Stimulated activated CD4-positive, alpha-beta T cell treated with anti-CD3 and anti-CD28 coated beads, Interleukin-1b, Interleukin-23, amount 100 ng/mL, for 4 hours (primary cell): ENCODE data around the gene KHK.
A peak's percentile ranks its signal among the peaks of the same experiment; 100 is the strongest.

Source experiments
- DNase-seq, 2 donors: peaks; one replicate each; pipeline ENCODE4 v3.0.0-alpha.2; 2020; ENCODE audit warnings: low read depth in 2 of 2

KHK gene

DNA sequence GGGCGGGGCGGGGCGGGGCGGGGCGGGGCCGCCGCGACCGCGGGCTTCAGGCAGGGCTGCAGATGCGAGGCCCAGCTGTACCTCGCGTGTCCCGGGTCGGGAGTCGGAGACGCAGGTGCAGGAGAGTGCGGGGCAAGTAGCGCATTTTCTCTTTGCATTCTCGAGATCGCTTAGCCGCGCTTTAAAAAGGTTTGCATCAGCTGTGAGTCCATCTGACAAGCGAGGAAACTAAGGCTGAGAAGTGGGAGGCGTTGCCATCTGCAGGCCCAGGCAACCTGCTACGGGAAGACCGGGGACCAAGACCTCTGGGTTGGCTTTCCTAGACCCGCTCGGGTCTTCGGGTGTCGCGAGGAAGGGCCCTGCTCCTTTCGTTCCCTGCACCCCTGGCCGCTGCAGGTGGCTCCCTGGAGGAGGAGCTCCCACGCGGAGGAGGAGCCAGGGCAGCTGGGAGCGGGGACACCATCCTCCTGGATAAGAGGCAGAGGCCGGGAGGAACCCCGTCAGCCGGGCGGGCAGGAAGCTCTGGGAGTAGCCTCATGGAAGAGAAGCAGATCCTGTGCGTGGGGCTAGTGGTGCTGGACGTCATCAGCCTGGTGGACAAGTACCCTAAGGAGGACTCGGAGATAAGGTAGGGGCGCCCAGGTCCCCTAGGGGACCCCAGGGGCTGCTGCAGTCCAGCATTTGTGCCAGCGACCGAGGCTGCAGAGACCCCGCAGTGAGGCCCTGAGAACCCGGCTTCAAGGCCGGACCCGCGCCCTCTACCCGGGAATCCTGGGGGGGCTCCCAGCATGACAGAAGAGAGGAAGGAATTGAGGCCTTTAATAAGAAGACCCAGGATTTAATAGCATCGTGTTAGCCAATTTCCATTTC, at the start of gene KHK:
TSS of gene KHK (plus strand) at position 49 of the 870 bp plus-strand sequence. CDS start at position 537, 488 bp downstream.
- no peak for DNase-seq

DNA sequence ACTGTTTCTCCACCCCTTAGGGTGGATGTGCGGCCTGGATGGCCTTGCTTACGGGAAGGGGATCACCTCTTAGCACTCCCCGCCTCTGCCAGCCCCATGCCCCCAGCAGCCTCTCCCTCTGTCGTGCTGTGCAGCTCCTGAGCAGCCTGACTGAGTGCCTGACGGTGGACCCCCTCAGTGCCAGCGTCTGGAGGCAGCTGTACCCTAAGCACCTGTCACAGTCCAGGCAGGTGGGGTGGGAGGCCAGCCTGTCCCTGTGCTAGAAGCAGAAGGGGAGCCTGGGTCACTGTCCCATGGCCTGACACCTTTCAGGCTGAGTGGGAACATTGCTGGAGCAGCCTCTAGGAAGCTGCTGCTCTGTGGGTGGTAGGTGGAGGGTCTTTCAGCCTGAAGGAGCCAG, 48.6 kb upstream of the KHK start:
- no peak for DNase-seq

DNA sequence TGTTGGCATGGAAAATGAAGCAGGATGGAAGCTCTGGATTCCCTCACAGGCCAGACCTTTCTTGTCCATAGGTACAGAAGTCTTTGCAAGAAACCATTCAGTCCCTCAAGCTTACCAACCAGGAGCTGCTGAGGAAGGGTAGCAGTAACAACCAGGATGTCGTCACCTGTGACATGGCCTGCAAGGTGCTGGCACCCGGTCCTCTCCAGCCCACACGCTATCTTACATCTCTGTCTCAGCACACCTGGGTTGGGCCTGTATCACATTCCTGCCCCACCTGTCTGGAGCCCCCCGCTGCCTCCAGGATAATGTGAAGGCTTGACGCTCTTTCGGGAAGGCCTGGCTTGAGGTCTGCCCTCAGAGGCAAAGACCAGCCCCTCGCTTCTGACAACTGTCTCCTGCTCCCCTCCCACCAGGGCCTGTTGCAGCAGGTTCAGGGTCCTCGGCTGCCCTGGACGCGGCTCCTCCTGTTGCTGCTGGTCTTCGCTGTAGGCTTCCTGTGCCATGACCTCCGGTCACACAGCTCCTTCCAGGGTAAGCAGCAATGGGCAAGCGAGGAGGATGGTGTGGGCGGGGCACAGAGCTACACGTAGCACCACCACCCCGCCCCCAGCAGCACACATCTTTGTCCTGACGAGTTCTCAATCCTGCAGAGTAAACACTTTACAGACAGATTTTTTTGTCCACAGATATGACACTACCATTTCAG, 47.8 kb upstream of the KHK start:
- DNase-seq = no peak

DNA sequence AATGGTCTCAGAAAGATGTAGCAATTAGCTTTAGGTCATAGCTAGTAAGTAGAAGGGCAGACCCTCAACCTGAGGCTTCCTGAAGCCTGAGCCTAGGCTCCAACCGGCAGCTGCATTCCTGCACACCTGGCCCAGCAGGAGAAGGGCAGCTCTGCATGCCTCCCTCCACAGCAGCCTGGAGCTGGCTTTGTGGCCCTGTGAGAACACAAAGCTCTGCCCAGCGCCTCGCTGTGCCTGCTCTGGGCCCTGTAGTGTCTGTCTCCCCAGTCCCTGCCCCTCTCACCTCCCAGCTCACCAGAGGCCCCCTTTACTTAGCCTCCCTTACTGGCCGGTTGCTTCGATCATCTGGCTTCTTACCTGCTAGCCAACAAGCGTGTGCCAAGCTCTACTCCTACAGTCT, 47.1 kb upstream of the KHK start:
- no peak for DNase-seq

DNA sequence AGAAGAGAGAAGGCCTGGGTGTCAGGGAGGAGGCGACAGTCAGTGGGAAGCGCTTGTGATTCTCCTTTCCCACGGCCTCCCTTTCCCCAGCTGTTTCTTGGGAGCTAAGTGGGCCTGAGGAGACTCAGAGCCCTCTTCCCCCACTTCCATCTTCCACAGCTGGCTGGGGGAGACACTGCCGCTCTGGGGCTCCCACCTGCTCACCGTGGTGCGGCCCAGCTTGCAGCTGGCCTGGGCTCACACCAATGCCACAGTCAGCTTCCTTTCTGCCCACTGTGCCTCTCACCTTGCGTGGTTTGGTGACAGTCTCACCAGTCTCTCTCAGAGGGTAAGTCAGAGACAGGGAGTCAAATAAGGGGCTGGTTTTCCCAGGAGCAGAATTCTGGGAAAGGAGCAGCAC, 46.7 kb upstream of the KHK start:
- no peak for DNase-seq

DNA sequence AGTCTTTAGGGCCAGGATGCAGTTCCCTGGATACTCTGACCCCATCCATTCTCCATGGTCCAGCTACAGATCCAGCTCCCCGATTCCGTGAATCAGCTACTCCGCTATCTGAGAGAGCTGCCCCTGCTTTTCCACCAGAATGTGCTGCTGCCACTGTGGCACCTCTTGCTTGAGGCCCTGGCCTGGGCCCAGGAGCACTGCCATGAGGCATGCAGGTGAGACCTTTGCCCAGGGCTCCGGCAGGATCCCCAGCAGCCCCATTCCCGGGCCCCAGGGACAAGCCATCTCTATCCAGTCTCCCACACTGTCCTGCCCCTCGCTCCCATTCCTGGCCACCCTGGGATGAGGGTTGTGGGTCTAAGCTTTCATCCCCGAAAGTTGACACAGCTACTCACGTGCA, 46.3 kb upstream of the KHK start:
- DNase-seq = no peak

DNA sequence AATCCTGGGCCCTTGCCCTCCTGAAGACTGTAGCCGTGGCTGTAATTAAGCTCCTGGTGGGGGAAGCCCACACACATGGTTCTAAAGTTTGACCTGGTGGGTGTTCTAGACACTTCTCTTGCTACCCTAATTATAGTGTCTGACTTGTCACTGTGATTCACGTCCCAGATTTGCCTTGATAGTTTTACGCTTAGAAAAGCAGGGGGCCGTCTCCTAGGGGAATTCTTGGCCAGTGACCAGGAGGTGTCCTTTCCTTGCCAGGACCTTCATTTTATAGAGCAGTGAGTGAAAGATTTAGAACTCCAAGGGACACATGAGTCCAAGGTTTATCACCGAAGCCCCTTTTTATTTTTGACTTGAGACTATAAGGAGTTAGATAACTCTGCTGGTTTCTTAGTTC, 44.8 kb upstream of the KHK start:
- no peak for DNase-seq

DNA sequence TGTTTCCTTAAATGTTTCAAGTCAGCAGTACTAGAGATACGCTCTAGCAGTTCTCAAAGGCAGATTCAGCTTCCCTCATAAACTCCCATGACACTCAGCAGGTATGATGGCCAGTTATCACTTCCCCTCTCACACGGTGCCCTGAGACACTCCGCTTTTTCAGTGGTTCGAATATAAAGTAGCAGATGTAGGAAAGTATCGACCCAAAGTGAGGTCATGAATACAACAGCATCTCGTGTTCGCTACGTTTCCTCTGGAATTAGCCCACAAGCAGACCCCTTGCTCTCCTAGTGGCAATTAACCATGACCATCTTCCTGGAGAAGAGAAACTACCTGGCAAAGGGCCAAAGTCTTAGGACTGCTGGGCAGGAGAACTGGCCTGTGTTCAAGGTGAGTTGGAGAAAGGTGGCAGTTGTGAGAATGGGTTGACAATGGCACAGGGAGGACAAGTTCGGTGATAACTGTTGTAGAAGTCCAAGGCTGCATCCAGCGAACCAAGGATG, 44.4 kb upstream of the KHK start:
- no peak for DNase-seq

DNA sequence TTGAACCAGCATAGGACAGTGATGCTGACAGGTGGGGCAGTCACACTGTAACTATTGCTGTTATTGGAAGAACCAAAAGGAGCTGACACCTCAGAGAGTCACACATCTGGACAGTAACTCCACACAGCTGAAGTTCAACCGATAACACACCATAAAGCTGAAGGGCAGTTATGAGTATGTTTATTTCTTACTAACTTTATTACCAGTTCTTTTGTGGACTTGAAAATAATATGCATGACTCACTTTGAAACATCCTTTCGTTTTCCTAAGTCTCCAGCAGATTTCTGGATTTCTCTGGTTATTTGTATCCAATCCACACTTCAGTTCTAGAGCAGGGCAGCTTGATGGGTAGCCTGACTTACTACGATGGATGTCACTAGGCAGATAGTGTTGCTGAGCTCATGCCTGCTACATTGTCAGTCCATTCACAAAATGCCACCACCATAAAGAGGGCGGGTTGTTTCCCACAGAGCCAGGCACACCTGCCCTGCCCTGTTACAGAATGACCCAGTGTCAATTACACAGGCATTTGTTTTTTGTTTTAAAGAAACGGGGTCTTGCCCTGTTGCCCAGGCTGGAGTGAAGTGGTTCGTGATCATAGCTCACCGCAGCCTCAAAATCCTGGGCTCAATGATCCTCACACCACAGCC, 43.5 kb upstream of the KHK start:
- DNase-seq = no peak

DNA sequence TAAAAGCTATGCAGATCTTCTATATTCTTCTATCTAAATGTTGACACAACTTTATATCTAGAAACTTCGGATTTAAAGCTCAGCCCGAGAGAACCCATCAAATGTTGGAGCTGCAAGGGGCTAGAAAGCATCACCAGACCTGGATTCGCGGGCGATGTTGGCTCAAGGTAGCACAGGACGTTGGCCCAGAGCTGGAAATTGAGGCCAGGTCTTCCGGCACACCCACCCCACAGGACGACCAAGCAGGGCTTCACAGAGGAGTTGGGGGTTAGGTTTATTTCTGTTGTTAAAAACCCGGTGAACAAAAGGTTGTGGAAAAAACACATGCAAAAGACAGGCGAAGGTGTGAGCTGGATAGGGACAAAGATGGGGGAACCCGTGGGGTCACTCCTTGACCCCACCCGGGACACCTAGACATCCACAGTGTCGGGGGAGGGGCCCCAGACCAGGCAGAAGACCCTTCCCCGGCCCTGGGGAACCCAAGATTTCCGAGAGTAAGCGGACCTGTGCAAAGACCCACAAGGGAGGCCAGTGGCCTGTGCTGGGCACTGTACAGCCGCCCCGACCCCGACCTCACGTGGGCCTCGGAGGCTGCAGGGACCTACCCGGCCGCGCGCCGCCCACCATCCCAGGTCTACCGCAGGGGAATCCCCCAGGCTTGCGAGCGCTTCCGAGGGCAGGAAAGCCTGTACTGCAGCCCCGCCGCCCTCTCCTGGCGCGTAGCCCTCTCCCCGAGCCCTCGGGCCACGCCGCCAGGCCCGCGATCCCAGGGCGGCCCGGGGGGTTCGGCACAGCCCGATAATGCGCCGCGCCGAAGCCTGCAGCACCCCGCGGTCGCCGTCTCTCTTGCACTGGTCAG, 36.9 kb upstream of the KHK start:
- DNase-seq = peak; percentile 55 to 65

DNA sequence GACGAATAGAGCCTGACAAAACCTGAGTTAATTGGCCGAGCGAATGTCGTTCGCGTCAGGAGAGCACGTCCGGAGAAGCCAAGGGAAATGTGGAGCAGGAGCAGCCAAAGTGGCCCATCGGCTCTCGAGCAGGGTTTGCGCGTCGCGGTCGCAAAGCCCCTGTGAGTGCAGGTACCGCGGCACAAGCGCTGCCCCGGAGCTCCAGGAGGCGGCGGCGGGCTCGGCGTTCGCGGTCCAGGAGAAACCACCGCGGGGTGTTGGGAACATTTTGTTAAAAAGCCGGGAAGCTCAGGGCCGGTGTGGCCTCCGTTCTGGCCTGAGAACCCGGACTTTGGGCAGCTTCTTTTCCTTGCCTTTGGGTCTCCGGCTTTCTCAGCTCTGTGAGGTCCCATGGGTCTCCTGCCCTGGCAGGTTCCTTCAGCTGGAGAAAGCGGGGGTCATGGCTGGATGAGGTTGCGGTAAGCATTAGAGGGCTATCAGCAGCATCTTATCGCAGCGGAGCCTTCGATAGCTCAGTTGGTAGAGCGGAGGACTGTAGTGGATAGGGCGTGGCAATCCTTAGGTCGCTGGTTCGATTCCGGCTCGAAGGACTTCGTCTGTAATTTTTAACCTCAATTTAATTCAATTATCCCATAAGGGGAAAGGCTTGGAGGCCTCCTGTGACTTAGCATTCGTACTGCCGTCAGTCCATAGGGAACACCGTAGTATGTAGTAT, 36.1 kb upstream of the KHK start:
- DNase-seq = peak; percentile 82 to 95

DNA sequence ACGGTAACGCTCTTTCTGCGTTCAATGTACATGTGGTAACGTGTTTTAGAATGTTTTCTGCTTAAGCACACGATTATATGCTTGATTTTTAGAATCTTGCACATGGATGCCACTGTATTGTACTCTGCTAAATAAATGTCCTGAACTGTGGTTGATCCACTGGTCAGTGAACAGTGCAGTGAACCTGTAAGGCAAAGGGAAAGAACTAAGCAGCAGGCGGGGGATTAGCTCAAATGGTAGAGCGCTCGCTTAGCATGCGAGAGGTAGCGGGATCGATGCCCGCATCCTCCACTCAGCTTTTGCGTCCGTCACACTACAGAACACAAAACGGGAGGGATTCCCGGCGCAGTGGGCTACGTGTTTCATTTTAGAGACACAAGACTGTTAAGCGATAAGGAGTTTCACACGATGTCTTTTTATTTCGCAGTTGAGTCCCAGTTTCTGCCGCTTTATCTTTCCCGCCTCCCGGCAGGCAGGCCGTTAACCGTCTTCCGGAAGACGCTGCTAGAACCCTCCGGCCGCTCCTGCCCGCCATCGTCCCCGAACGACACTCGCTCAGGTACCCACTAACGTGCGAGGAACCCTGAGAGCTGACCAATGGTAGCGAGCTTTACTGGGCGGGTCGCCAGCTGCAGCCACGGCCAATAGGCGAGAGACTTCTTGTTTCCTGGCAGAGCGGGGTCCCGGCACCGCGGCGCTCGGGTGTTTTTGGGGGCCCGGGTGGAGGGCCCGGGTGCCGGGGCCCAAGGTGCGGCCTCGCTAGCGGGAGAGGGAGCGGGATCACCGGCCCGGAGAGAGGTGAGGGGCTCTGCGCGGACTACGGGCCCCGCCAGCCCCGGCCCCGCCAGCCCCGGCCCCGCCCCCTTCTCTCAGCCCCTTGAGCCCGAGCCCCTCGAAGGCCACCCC, 35.3 kb upstream of the KHK start, which contains the start of gene AGBL5:
TSS of gene AGBL5 (plus strand) at position 673 of the 906 bp plus-strand sequence. CDS start 1,291 bp downstream, outside the sequence.
- DNase-seq = peak; percentile 90 to 93

DNA sequence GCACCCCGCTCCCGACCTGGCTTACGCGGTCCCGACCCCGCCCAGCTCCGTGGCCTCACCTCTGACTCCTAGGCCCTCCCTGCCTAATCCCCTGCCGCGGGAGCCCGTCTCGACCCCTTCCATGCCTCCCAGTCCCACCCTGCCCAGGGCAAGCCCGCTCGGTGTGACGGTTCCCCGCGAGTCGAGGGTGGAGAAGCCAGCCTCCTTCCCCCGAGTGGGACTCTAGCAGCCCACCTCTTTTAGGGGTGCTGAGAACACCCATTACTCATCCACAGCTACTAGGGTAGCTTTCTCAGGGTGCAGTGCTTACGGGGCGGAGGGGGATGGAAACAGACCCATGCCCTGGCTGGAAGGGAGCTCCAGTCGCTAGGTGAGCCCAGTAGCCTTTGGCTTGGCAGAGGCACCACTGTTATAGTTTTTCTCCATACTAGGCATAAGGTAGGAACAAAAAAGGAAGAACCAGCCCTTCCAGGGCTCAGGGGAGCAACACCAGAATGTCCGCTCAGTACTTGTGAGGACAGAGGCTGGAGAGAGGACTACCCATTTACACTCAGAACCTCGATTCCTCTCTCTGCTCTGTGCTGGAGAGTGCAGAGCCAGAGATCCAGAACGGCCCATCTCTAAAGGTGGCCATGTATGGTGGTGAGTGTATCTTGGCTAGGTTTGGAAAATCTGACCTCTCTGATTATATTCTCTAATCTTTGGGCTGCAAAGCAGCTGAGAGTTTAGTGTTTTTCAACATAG, 34.5 kb upstream of the KHK start:
- no peak for DNase-seq

DNA sequence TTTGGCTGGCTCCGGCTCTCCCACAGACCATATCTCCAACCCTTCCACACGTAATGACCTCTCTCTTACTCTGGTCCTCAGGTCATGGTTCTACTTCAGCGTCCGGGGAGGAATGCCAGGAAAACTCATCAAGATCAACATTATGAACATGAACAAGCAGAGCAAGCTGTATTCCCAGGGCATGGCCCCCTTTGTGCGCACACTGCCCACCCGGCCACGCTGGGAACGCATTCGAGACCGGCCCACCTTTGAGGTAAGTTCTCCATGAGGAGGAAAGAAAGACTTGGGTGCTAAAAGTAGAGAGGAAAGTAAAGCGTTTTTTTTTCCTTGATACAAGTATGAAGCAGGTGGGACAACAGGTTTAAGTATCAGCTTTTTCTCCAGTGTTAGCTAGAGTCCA, 33.3 kb upstream of the KHK start:
- no peak for DNase-seq

DNA sequence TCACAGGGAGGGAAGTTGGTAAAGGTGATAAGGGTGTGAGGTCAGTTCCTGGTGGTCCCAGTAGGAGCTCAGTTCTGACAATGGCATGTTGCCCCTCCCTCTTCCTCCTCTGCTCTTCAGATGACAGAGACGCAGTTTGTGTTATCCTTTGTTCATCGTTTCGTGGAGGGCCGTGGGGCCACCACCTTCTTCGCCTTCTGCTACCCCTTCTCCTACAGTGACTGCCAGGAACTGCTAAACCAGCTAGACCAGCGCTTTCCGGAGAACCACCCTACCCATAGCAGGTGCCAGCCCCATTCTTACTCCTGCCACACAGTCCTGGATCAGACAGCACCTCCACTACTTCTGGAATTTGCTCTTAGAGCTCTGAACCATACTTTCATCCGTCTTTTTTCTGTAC, 32.8 kb upstream of the KHK start:
- no peak for DNase-seq

DNA sequence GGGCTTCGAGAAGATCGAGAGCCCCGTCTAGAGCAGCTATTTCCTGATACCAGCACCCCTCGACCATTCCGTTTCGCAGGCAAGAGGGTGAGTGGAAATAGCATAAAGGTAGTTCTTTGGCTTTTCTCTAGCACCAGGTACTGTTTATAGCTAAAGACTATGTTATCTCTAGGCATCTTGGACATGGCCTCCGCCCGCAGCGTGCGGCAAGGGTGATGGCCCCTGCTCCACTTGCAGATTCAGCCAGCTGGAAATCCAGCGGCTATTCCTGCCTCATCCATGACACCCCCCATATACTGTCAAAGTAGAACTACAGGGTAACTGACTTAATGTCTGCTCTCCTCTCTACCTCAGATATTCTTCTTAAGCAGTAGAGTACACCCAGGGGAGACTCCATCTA, 31.9 kb upstream of the KHK start:
- DNase-seq = no peak

DNA sequence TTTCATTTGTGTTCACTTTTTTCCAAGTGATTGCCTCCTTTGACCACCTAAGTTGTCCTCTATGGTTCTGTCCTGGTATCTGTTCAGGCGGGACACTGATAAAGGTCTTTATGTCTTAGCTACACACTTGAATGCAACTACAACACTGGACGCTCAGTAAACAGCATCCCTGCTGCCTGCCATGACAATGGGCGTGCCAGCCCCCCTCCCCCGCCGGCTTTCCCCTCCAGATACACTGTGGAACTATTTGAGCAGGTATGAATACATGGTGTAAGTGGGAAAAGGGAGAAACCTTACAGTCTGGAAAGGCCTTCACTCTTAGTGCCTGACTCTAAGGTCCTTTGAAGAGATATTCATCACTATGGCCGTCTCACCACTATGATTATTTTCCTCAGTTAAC, 29.4 kb upstream of the KHK start:
- DNase-seq = no peak

DNA sequence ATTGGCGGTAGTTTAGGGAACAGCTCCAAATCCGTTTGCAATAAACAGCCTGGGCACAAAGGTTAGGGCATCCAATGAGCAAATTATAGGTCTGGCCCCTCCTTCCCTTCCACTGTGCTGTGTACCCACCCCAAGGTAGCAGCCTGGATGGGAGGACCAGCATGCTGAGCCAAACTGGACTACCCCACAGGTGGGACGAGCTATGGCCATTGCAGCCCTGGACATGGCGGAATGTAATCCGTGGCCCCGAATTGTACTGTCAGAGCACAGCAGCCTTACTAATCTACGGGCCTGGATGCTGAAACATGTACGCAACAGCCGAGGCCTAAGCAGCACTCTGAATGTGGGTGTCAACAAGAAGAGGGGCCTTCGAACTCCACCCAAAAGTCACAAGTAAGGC, 28.4 kb upstream of the KHK start:
- DNase-seq = no peak
